Activated CD4-positive, alpha-beta memory T cell treated with anti-CD3 and anti-CD28 coated beads, Interleukin-2, amount 10 ng/mL, durations not matched to agents 7 days and 5 days (primary cell): ENCODE measurements around the gene GPX3. TPM values are rescaled to one million over a fixed set of nuclear protein-coding genes. Genes with fewer than 3 reads are reported as not detected.

Experiments
- CTCF ChIA-PET: fragments of 350-600 bp; sonication (Branson Sonifier 250); formaldehyde crosslinking; loops from one replicate; lab custom pipeline; 2021; ENCODE audit warnings: antibody characterized with exemption, inconsistent platforms; lab: Charles Lee
- POLR2A ChIA-PET: fragments of 350-600 bp; sonication (Branson Sonifier 250); formaldehyde crosslinking; loops from one replicate; lab custom pipeline; 2021; ENCODE audit warnings: antibody characterized with exemption; lab: Charles Lee
- DNase-seq: peaks from one replicate; pipeline ENCODE4 v3.0.0-alpha.2; 2020
- H3K27ac Mint-ChIP-seq: one replicate; pipeline ENCODE4 v1.8.0; 2021; ENCODE audit warnings: mild to moderate bottlenecking, mixed read lengths
- H3K27me3 Mint-ChIP-seq: one replicate; pipeline ENCODE4 v1.8.0; 2021; ENCODE audit warnings: mixed read lengths
- H3K36me3 Mint-ChIP-seq: one replicate; pipeline ENCODE4 v1.8.0; 2021; ENCODE audit warnings: low read depth, mixed read lengths
- H3K4me1 Mint-ChIP-seq: one replicate; pipeline ENCODE4 v1.8.0; 2021; ENCODE audit warnings: mixed read lengths
- H3K4me3 Mint-ChIP-seq: one replicate; pipeline ENCODE4 v1.8.0; 2021; ENCODE audit warnings: mild to moderate bottlenecking, mixed read lengths
- H3K9me3 Mint-ChIP-seq: one replicate; pipeline ENCODE4 v1.8.0; 2021; ENCODE audit warnings: mixed read lengths
- total RNA-seq, 2 experiments: library from RNA; stranded (reverse); gene quantifications; one replicate each; pipeline ENCODE4 v1.2.3, GENCODE V29; 2021

GPX3 gene
- total RNA-seq, 2 experiments from 2014 or later = not detected

- no peak for DNase-seq
- peaks cover 8% of the 10 kb centered on the region for H3K27me3 Mint-ChIP-seq
- ChIA-PET CTCF (no interaction called here), POLR2A (no interaction called here)
- no peak overlapping the region for H3K27ac Mint-ChIP-seq
- H3K9me3 Mint-ChIP-seq = no peaks in the 10 kb centered on the region
- H3K4me1 Mint-ChIP-seq = peaks cover 14% of the 10 kb centered on the region
- H3K4me3 Mint-ChIP-seq = no peak overlapping the region
- H3K36me3 Mint-ChIP-seq = peaks cover 16% of the 10 kb centered on the region
Observed at GRCh38 chr5:151018846-151019245, 1.5 kb upstream of the GPX3 start.

- H3K27me3 Mint-ChIP-seq = peaks cover 8% of the 10 kb centered on the region
- no peak overlapping the region for H3K4me3 Mint-ChIP-seq
- H3K4me1 Mint-ChIP-seq = peaks cover 14% of the 10 kb centered on the region
- peaks cover 19% of the 10 kb centered on the region for H3K36me3 Mint-ChIP-seq
- CTCF ChIA-PET = no interaction called here
- no peaks in the 10 kb centered on the region for H3K9me3 Mint-ChIP-seq
- H3K27ac Mint-ChIP-seq = no peak overlapping the region
- POLR2A ChIA-PET = no interaction called here
- no peak for DNase-seq
Observed at GRCh38 chr5:151019331-151019730, 1.1 kb upstream of the GPX3 start.

GRCh38 chr5:151021746-151022145 is 1.4 kb downstream of the GPX3 start:
- ChIA-PET POLR2A (no interaction called here), CTCF (no interaction called here)
- peaks cover 8% of the 10 kb centered on the region for H3K27me3 Mint-ChIP-seq
- no peaks in the 10 kb centered on the region for H3K9me3 Mint-ChIP-seq
- H3K4me3 Mint-ChIP-seq = no peak overlapping the region
- H3K36me3 Mint-ChIP-seq = peaks cover 35% of the 10 kb centered on the region
- H3K27ac Mint-ChIP-seq = no peak overlapping the region
- peaks cover 9% of the 10 kb centered on the region for H3K4me1 Mint-ChIP-seq
- no peak for DNase-seq

- DNase-seq = no peak
- Mint-ChIP-seq H3K4me3 (no peak overlapping the region), H3K36me3 (peaks cover 35% of the 10 kb centered on the region), H3K27ac (no peak overlapping the region), H3K4me1 (peaks cover 9% of the 10 kb centered on the region), H3K9me3 (no peaks in the 10 kb centered on the region), H3K27me3 (peaks cover 8% of the 10 kb centered on the region)
- ChIA-PET POLR2A (no interaction called here), CTCF (no interaction called here)
Observed at GRCh38 chr5:151022511-151023018, 2.2 kb downstream of the GPX3 start.

- POLR2A ChIA-PET = no interaction called here
- CTCF ChIA-PET = no interaction called here
- Mint-ChIP-seq H3K4me1 (peaks cover 9% of the 10 kb centered on the region), H3K27ac (no peak overlapping the region), H3K27me3 (peaks cover 8% of the 10 kb centered on the region), H3K4me3 (no peak overlapping the region), H3K9me3 (no peaks in the 10 kb centered on the region), H3K36me3 (peaks cover 35% of the 10 kb centered on the region)
- no peak for DNase-seq
Observed at GRCh38 chr5:151023047-151023615, 2.7 kb downstream of the GPX3 start.

- ChIA-PET POLR2A (no interaction called here), CTCF (no interaction called here)
- Mint-ChIP-seq H3K4me1 (peaks cover 8% of the 10 kb centered on the region), H3K4me3 (no peak overlapping the region), H3K9me3 (no peaks in the 10 kb centered on the region), H3K27ac (no peak overlapping the region), H3K27me3 (peaks cover 8% of the 10 kb centered on the region), H3K36me3 (peaks cover 40% of the 10 kb centered on the region)
- no peak for DNase-seq
Observed at GRCh38 chr5:151023651-151024050, 3.3 kb downstream of the GPX3 start.

- Mint-ChIP-seq H3K4me1 (peaks cover 2% of the 10 kb centered on the region), H3K27ac (no peak overlapping the region), H3K4me3 (no peak overlapping the region), H3K9me3 (no peaks in the 10 kb centered on the region), H3K36me3 (peaks cover 50% of the 10 kb centered on the region), H3K27me3 (peaks cover 8% of the 10 kb centered on the region)
- POLR2A ChIA-PET = no interaction called here
- CTCF ChIA-PET = no interaction called here
- no peak for DNase-seq
Observed at GRCh38 chr5:151024440-151025249, 4.3 kb downstream of the GPX3 start.

GRCh38 chr5:151025250-151025606 is 4.8 kb downstream of the GPX3 start:
- no peak for DNase-seq

GRCh38 chr5:151026088-151026487 is 5.7 kb downstream of the GPX3 start:
- no peak overlapping the region for H3K27ac Mint-ChIP-seq

More at GRCh38 chr5:151025250-151025606, 4.8 kb downstream of the GPX3 start:
- no peaks in the 10 kb centered on the region for H3K9me3 Mint-ChIP-seq
- H3K27me3 Mint-ChIP-seq = peaks cover 6% of the 10 kb centered on the region
- no peak overlapping the region for H3K27ac Mint-ChIP-seq
- H3K4me1 Mint-ChIP-seq = peaks cover 2% of the 10 kb centered on the region
- ChIA-PET POLR2A (no interaction called here), CTCF (no interaction called here)
- peaks cover 55% of the 10 kb centered on the region for H3K36me3 Mint-ChIP-seq
- no peak overlapping the region for H3K4me3 Mint-ChIP-seq

GRCh38 chr5:151026679-151027078 is 6.3 kb downstream of the GPX3 start:
- Mint-ChIP-seq H3K36me3 (peaks cover 63% of the 10 kb centered on the region), H3K4me1 (no peaks in the 10 kb centered on the region), H3K9me3 (no peaks in the 10 kb centered on the region), H3K27ac (no peak overlapping the region), H3K4me3 (no peak overlapping the region), H3K27me3 (no peaks in the 10 kb centered on the region)
- ChIA-PET POLR2A (interaction anchor here (1.3 kb wide), 1 partner anchor 99 kb away, joined by 3 read pairs; no protein-coding TSS in a partner anchor), CTCF (no interaction called here)
- DNase-seq = no peak

More at GRCh38 chr5:151026088-151026487, 5.7 kb downstream of the GPX3 start:
- no peaks in the 10 kb centered on the region for H3K4me1 Mint-ChIP-seq
- POLR2A ChIA-PET = no interaction called here
- no peak overlapping the region for H3K4me3 Mint-ChIP-seq
- H3K36me3 Mint-ChIP-seq = peaks cover 60% of the 10 kb centered on the region
- peaks cover 1% of the 10 kb centered on the region for H3K27me3 Mint-ChIP-seq
- CTCF ChIA-PET = no interaction called here
- H3K9me3 Mint-ChIP-seq = no peaks in the 10 kb centered on the region
- DNase-seq = no peak

GRCh38 chr5:151027961-151028479 is 7.6 kb downstream of the GPX3 start:
- no peak for DNase-seq
- H3K4me1 Mint-ChIP-seq = no peaks in the 10 kb centered on the region
- no peaks in the 10 kb centered on the region for H3K9me3 Mint-ChIP-seq
- H3K4me3 Mint-ChIP-seq = no peak overlapping the region
- POLR2A ChIA-PET = interaction anchor here (1.3 kb wide), 1 partner anchor 97 kb away, joined by 3 read pairs; no protein-coding TSS in a partner anchor
- no peaks in the 10 kb centered on the region for H3K27me3 Mint-ChIP-seq
- CTCF ChIA-PET = no interaction called here
- H3K27ac Mint-ChIP-seq = no peak overlapping the region
- H3K36me3 Mint-ChIP-seq = peaks cover 69% of the 10 kb centered on the region

- CTCF ChIA-PET = no interaction called here
Observed at GRCh38 chr5:151028717-151029116, 8.3 kb downstream of the GPX3 start.

GRCh38 chr5:151029179-151030055 is 9.0 kb downstream of the GPX3 start:
- Mint-ChIP-seq H3K4me3 (no peak overlapping the region), H3K9me3 (no peaks in the 10 kb centered on the region), H3K27ac (no peak overlapping the region), H3K4me1 (no peaks in the 10 kb centered on the region), H3K27me3 (no peaks in the 10 kb centered on the region), H3K36me3 (peaks cover 78% of the 10 kb centered on the region)
- ChIA-PET CTCF (no interaction called here), POLR2A (no interaction called here)
- DNase-seq = no peak

More at GRCh38 chr5:151028717-151029116, 8.3 kb downstream of the GPX3 start:
- H3K4me1 Mint-ChIP-seq = no peaks in the 10 kb centered on the region
- POLR2A ChIA-PET = no interaction called here
- H3K9me3 Mint-ChIP-seq = no peaks in the 10 kb centered on the region
- H3K36me3 Mint-ChIP-seq = peaks cover 76% of the 10 kb centered on the region
- H3K4me3 Mint-ChIP-seq = no peak overlapping the region
- DNase-seq = no peak
- H3K27me3 Mint-ChIP-seq = no peaks in the 10 kb centered on the region
- H3K27ac Mint-ChIP-seq = no peak overlapping the region
